Stimulated activated CD8-positive, alpha-beta memory T cell treated with anti-CD3 and anti-CD28 coated beads, Interleukin-4, amount 100 ng/mL, for 24 hours (primary cell): ENCODE results near the gene SMTNL2.
"Not testable (repeated sequence)": the region's sequence is repeated elsewhere in the genome, so short reads cannot be mapped to it uniquely, and the experiment has no call there.

Experiments used
- DNase-seq: peaks from one replicate; pipeline ENCODE4 v3.0.0-alpha.2; 2020; ENCODE audit warnings: low read depth

SMTNL2 gene

DNA sequence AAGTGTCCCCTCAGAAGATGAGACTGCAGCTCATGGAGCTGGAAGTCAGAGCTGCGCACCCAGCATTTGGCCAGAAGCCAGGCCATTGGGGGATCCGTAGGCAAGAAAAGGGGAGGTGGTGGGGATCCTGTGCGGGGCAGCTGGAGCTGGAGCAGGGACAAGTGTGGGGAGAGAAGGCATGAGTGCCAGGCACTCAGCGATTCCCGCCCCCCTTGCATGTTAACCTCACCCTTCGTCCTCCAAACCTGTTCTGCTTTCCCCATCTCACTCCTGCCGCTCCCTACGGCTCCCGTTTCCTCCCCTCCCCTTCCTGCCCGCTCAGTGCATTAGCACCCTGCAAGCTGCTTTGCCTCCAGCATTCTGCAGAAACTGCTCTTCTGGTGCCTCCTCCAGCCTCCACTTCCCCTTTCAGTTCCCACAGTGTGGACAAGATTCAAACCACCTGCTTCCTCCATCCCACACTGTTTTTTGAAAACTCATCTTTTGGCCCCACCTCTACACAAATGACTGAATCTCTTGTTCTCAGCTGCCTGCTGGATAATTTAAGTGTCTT lies 51.6 kb downstream of the SMTNL2 start:
- DNase-seq: no peak

GRCh38 chr17:4636474-4637100 lies 52.3 kb downstream of the SMTNL2 start:
- DNase-seq: no peak

GRCh38 chr17:4638766-4639165 lies 54.4 kb downstream of the SMTNL2 start:
- DNase-seq: not testable (repeated sequence)

- not testable (repeated sequence) for DNase-seq
Measured at GRCh38 chr17:4639301-4640059, 55.2 kb downstream of the SMTNL2 start.

DNA sequence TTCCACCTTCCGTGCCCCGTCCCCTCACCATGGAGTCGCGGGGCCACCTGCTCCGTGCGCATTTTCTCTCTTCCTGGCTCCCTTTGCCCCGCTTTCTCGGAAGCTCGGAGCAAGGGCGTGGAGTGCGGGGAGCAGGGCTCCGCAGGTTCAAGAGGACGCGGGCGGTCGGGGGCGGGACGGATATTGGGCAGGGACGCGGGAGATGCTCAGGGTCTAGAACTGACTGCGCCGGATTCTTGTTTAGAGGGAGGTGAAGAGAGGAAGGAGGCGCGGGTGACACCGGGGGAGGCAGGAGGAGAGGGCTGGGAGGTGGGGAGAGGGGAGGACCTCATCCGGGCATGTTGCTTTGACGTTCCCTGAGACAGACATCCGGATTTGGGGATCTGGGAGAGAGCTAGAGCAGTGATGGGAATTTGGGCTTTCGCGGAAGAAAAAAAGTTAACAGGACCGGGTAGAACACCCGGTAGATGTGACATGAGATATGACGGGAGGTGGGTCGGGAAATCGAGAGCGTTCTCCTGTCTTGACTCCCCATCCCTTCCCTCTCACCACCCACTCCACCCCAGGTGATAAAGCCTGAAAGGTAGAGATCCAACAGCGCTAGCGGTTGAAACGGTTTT lies 56.4 kb downstream of the SMTNL2 start:
- not testable (repeated sequence) for DNase-seq

DNA sequence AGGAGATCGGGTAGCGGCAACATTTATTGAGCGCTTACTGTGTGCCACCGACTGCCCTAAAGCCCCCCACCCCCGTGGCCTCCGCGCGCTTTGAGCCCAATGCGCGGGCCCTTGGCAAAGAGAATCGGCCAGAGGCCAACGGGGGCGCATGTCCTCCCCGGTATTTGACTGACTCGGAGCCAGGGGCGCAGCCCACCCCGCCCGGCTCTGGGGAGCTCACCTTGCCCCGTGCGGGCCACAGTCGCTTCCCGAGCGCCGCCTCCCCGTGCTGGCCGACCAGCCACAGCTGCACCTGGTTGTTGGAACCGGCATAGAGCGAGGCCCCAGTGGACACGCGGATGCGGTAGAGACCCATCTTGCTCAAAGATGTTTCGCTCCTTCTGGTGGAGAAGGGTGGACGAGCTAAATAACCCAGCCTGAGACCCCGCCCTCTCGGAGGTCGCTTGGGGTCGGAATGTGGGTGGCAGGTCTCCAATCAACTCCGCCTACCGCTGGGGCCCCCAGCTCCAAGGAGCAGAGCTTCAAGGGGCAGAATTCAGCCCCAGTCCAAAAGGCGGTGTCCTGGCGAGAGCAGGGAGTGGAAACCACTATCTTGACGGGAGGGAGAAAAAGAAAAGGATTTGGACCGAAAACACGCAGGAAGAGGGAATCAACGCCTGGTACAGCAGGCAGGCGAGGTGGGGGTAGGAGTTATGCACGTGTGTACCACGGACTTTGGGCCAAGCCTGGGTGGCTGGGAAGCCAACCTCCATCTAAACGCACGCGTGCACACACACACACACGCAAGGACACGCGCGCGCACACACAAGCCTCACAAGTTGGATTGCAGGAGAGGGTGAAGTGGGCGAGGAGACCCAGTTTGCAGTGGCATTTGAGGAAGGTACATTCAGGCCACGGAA lies 57.2 kb downstream of the SMTNL2 start, which contains the start of gene ALOX15:
ALOX15 (minus strand) TSS at position 382 of the 899 bp plus-strand sequence; CDS start at position 355, 27 bp downstream.
- no peak for DNase-seq

DNA sequence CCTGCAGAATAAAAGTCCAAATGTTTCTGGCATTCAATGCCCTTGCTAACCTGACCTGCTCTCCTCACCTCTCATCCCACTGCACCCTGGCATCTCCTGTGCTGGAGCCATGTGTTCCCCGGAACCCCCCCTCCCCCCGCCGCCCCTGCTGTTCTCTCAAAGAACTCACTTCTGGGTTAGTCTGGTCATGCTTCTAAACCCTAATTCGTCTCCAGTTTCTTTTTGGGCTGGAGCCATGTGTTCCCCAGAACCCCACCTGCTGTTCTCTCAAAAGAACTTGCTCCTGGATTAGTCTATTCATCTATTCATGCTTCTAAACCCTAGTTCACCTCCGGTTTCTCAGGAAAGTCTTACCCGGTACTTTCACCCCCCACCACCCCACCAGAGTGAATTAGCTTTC lies 58.0 kb downstream of the SMTNL2 start:
- no peak for DNase-seq

DNA sequence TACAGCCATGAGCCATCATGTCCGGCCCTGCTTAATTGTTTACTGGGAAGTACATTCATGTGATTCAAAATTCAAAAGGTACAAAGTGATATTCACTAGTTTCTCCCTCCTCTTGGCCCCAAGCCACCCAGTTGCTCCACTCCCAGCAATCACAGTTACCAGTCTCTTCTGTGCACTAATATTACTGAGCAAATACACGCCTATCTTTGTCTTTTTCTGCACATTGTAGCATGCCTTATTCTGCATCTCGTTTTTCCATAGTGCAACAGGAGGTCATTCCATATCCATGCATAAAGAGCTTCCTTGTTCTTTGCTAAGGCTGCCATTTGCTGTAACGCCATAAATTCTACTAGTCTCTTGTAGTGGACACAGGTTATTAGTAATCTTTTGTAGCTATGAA lies 59.3 kb downstream of the SMTNL2 start:
- no peak for DNase-seq

GRCh38 chr17:4645642-4646041 lies 61.3 kb downstream of the SMTNL2 start:
- no peak for DNase-seq

- DNase-seq: no peak
Measured at GRCh38 chr17:4648741-4649140, 64.4 kb downstream of the SMTNL2 start.

GRCh38 chr17:4652997-4653396 lies 68.7 kb downstream of the SMTNL2 start:
- DNase-seq: no peak

DNA sequence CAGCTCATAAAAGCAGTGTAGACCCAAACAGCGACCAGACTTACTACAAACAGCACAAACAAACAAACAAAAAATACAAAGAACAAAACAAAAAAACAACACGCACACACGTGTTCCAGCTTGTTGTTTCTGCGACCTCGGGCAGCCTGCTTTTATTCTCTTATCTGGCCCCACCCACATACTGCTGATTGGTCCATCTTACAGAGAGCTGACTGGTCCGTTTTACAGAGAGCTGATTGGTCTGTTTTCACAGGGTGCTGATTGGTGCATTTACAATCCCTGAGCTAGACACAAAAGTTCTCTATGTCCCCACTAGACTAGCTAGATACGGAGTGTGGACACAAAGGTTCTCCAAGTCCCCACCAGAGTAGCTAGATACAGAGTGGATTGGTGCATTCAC lies 71.6 kb downstream of the SMTNL2 start:
- DNase-seq: not testable (repeated sequence)

GRCh38 chr17:4657678-4658077 lies 73.3 kb downstream of the SMTNL2 start:
- no peak for DNase-seq
